Neural progenitor cell (in vitro differentiated cells): ENCODE data around the gene SLC6A12. TPM values are rescaled to one million over a fixed set of nuclear protein-coding genes. Genes with fewer than 3 reads are reported as not detected.

ENCODE experiments used
- DNase-seq: peaks from one replicate; pipeline ENCODE4 v3.0.0-alpha.2; 2016; ENCODE audit warnings: low spot score
- H2AFZ ChIP-seq: fragments of 200-600 bp; sonication (generic); replicated peaks from 2 replicates; pipeline ENCODE4 v1.6.1; 2016; ENCODE audit warnings: antibody characterized with exemption
- H3F3A ChIP-seq: fragments of 200-600 bp; sonication (generic); 2 replicates; pipeline ENCODE4 v1.6.1; 2016; ENCODE audit warnings: antibody characterized with exemption, low read depth
- H3K27ac ChIP-seq: fragments of 200-600 bp; sonication (generic); 2 replicates; pipeline ENCODE4 v1.5.1; 2016; ENCODE audit warnings: mild to moderate bottlenecking
- H3K27me3 ChIP-seq: fragments of 200-600 bp; sonication (generic); 2 replicates; pipeline ENCODE4 v1.6.1; 2016; ENCODE audit warnings: mild to moderate bottlenecking, moderate library complexity
- H3K36me3 ChIP-seq: fragments of 200-600 bp; sonication (generic); 2 replicates; pipeline ENCODE4 v1.5.1; 2016
- H3K4me1 ChIP-seq: fragments of 200-600 bp; sonication (generic); 2 replicates; pipeline ENCODE4 v1.6.1; 2016; ENCODE audit warnings: mixed run types
- H3K4me2 ChIP-seq: fragments of 200-600 bp; sonication (generic); 2 replicates; pipeline ENCODE4 v1.6.1; 2016
- H3K4me3 ChIP-seq: fragments of 200-600 bp; sonication (generic); 2 replicates; pipeline ENCODE4 v1.5.1; 2016
- H3K79me2 ChIP-seq: fragments of 200-600 bp; sonication (generic); 2 replicates; pipeline ENCODE4 v1.6.1; 2016; ENCODE audit warnings: low read depth
- H3K9ac ChIP-seq: fragments of 200-600 bp; sonication (generic); 2 replicates; pipeline ENCODE4 v1.6.1; 2016
- H3K9me3 ChIP-seq: fragments of 200-600 bp; sonication (generic); 2 replicates; pipeline ENCODE4 v1.5.1; 2016; ENCODE audit warnings: low read depth
- H4K20me1 ChIP-seq: fragments of 200-600 bp; sonication (generic); 2 replicates; pipeline ENCODE4 v1.6.1; 2016; ENCODE audit warnings: low read depth
- H3K27ac Mint-ChIP-seq: 3 replicates; pipeline ENCODE4 v1.8.0; 2021; ENCODE audit warnings: mixed read lengths
- H3K27me3 Mint-ChIP-seq: 2 replicates; pipeline ENCODE4 v1.8.0; 2022; ENCODE audit warnings: low read depth, mild to moderate bottlenecking, inconsistent platforms, moderate library complexity, mixed read lengths; ENCODE audit not compliant: insufficient read depth
- H3K36me3 Mint-ChIP-seq: 3 replicates; pipeline ENCODE4 v1.8.0; 2021; ENCODE audit warnings: mixed read lengths
- H3K4me1 Mint-ChIP-seq: 3 replicates; pipeline ENCODE4 v1.8.0; 2021; ENCODE audit warnings: mixed read lengths
- H3K4me3 Mint-ChIP-seq: 3 replicates; pipeline ENCODE4 v1.8.0; 2021; ENCODE audit warnings: mild to moderate bottlenecking, moderate library complexity, mixed read lengths
- H3K9me3 Mint-ChIP-seq: 3 replicates; pipeline ENCODE4 v1.8.0; 2020; ENCODE audit warnings: mixed read lengths
- EZH2 ChIP-seq: fragments of 200-600 bp; sonication (generic); IDR thresholded peaks from 2 replicates; pipeline ENCODE4 v1.6.1; 2017; ENCODE audit warnings: antibody characterized with exemption, mild to moderate bottlenecking, moderate library complexity
- EZH2phosphoT487 ChIP-seq: fragments of 200-600 bp; sonication (generic); IDR thresholded peaks from 2 replicates; pipeline ENCODE4 v1.6.1; 2017; ENCODE audit warnings: antibody characterized with exemption
- total RNA-seq: library from RNA; depleted of rRNA; stranded (reverse); fragments of >200 nt; gene quantifications from 2 replicates; pipeline ENCODE4 v1.2.3, GENCODE V29; 2015; ENCODE audit warnings: low replicate concordance
- TF ChIP-seq, protein P1 (sequence below): fragments of 200-600 bp; sonication (generic); IDR thresholded peaks from 2 replicates; pipeline ENCODE4 v1.5.1; 2017; ENCODE audit warnings: antibody characterized with exemption, mild to moderate bottlenecking

The SLC6A12 gene
- total RNA-seq, 1 donor from 2014 or later: not detected

DNA sequence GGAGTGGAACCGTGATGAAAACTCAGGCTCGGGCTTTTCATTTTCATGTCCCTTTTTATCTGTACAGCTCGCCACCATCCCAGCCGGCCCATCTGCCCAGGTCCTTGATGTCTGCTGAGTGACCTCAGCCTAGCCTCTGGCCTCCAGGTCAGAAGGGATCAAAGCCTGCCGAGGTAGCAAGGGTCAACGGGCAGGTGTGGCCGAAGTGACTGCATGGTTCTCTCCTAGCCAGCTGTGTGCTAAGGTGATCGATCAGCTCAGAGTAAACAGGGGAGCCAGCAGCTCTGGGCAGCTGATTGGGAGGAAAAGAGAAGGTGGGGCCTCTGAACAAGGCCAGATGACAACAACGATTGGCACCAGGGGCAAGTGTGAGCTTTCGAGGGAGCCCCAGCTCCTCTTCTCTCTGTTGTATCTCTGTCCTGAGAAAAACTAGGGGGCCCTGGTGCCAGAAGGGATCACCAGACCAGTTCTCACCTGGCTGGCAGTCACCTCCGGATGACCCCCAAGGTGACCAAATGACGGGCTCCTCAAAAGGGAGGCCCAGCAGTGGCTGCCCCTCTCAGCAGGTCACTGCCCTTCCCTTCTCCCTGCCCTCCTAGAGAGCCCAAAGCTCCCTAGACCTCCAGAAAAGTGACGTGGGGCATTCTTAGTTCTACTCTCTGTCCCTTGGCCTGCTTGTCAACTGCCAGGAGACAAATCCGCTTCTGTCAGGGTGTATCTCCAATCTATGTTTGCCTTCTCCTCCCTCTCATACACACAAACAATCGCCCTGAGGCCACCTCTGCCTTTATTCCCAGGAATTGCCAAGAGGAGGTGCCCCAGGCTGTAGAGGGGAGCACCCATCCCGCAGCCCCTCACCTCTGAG is 3.4 kb downstream of the SLC6A12 start:
- H3K27me3 Mint-ChIP-seq: peaks cover 26% of the 10 kb centered on the region

DNA sequence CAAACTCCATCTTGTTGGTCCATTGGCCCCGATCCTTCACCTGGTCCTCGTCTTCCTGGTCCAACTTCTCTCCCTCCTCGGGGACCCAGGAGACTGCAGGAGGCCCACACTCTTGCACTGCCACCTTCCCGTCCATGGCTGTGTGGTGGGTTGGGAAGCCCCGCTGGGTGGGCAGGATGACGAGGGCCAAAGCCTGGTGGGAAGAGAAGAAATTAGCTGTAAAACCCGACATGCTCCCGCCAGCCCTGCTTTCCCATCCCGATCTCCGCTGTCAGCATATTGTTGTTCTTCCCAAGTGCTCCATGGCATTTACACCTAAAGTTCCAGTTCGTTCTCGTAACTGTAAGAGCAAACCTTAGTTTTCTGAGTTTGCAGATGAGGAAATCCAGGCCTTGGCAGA is 4.1 kb downstream of the SLC6A12 start:
- Mint-ChIP-seq H3K36me3 (no peaks in the 10 kb centered on the region), H3K27me3 (peaks cover 29% of the 10 kb centered on the region), H3K27ac (no peak overlapping the region), H3K4me1 (peaks cover 35% of the 10 kb centered on the region), H3K9me3 (no peaks in the 10 kb centered on the region), H3K4me3 (no peak overlapping the region)
- H4K20me1 ChIP-seq: no peaks in the 10 kb centered on the region
- no peaks in the 10 kb centered on the region for H3F3A ChIP-seq
- DNase-seq: no peak
- H3K4me3 ChIP-seq: no peak overlapping the region
- H3K9me3 ChIP-seq: no peaks in the 10 kb centered on the region
- H3K4me2 ChIP-seq: no peak overlapping the region
- no peak overlapping the region for H3K9ac ChIP-seq
- no peak overlapping the region for H2AFZ ChIP-seq
- H3K4me1 ChIP-seq: peaks cover 21% of the 10 kb centered on the region
- H3K79me2 ChIP-seq: no peaks in the 10 kb centered on the region
- no peaks in the 10 kb centered on the region for H3K36me3 ChIP-seq
- H3K27me3 ChIP-seq: peaks cover 98% of the 10 kb centered on the region
- no peak overlapping the region for H3K27ac ChIP-seq
- TF ChIP-seq EZH2phosphoT487: no peak
- TF ChIP-seq, protein P1, sequence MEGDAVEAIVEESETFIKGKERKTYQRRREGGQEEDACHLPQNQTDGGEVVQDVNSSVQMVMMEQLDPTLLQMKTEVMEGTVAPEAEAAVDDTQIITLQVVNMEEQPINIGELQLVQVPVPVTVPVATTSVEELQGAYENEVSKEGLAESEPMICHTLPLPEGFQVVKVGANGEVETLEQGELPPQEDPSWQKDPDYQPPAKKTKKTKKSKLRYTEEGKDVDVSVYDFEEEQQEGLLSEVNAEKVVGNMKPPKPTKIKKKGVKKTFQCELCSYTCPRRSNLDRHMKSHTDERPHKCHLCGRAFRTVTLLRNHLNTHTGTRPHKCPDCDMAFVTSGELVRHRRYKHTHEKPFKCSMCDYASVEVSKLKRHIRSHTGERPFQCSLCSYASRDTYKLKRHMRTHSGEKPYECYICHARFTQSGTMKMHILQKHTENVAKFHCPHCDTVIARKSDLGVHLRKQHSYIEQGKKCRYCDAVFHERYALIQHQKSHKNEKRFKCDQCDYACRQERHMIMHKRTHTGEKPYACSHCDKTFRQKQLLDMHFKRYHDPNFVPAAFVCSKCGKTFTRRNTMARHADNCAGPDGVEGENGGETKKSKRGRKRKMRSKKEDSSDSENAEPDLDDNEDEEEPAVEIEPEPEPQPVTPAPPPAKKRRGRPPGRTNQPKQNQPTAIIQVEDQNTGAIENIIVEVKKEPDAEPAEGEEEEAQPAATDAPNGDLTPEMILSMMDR: no peak
- TF ChIP-seq EZH2: no peak

More for the DNA sequence above, 3.4 kb downstream of the SLC6A12 start:
- Histone ChIP-seq H3K79me2 (no peaks in the 10 kb centered on the region), H2AFZ (no peak overlapping the region), H3K27me3 (peaks cover 92% of the 10 kb centered on the region), H3K4me1 (peaks cover 21% of the 10 kb centered on the region), H3K36me3 (no peaks in the 10 kb centered on the region), H3K27ac (no peak overlapping the region), H3K4me3 (no peak overlapping the region), H3F3A (no peaks in the 10 kb centered on the region), H3K4me2 (no peak overlapping the region), H4K20me1 (no peaks in the 10 kb centered on the region), H3K9ac (no peak overlapping the region), H3K9me3 (no peaks in the 10 kb centered on the region)
- Mint-ChIP-seq H3K4me3 (no peak overlapping the region), H3K9me3 (no peaks in the 10 kb centered on the region), H3K4me1 (peaks cover 35% of the 10 kb centered on the region), H3K27ac (no peak overlapping the region), H3K36me3 (no peaks in the 10 kb centered on the region)
- TF ChIP-seq EZH2phosphoT487 (no peak), EZH2 (no peak)
- TF ChIP-seq, protein P1: no peak
- no peak for DNase-seq

DNA sequence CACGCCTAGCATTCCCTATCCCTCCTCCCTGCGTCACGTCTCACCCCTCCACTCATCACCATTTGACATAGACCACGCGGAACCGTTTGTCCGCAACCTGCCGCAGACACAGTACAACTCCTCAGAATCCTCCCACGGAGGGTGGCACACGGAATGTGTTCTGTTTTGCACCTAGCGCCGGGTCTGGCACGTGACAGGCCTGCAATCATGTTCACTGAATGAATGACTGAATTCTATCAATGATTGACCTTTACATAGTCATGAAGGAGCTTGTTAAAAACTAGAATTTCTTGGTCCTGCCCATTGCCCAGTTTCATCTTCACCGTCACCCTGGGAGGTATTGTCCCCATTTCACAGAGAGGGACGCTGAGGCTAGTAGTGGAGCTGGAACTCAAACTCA is 4.7 kb downstream of the SLC6A12 start:
- Mint-ChIP-seq H3K4me3 (no peak overlapping the region), H3K4me1 (peaks cover 36% of the 10 kb centered on the region), H3K27me3 (peaks cover 34% of the 10 kb centered on the region), H3K36me3 (no peaks in the 10 kb centered on the region), H3K27ac (no peak overlapping the region), H3K9me3 (no peaks in the 10 kb centered on the region)
- H2AFZ ChIP-seq: no peak overlapping the region
- no peaks in the 10 kb centered on the region for H3K9me3 ChIP-seq
- no peak for DNase-seq
- H3K4me1 ChIP-seq: peaks cover 19% of the 10 kb centered on the region
- no peaks in the 10 kb centered on the region for H3F3A ChIP-seq
- no peak overlapping the region for H3K9ac ChIP-seq
- H3K27ac ChIP-seq: no peak overlapping the region
- peaks cover 100% of the 10 kb centered on the region for H3K27me3 ChIP-seq
- H4K20me1 ChIP-seq: no peaks in the 10 kb centered on the region
- no peaks in the 10 kb centered on the region for H3K36me3 ChIP-seq
- H3K4me2 ChIP-seq: no peak overlapping the region
- no peak overlapping the region for H3K4me3 ChIP-seq
- no peaks in the 10 kb centered on the region for H3K79me2 ChIP-seq
- TF ChIP-seq EZH2phosphoT487: no peak
- TF ChIP-seq, protein P1: no peak
